GM21825 (cell line): ENCODE data around the gene RASD2.

Experiments used
- ATAC-seq: cut with Tn5 transposase; IDR thresholded peaks from one replicate; pipeline ENCODE4 v1.9.1; 2021; ENCODE audit warnings: mild to moderate bottlenecking, moderate library complexity; ENCODE audit not compliant: unreplicated experiment

The RASD2 gene

DNA sequence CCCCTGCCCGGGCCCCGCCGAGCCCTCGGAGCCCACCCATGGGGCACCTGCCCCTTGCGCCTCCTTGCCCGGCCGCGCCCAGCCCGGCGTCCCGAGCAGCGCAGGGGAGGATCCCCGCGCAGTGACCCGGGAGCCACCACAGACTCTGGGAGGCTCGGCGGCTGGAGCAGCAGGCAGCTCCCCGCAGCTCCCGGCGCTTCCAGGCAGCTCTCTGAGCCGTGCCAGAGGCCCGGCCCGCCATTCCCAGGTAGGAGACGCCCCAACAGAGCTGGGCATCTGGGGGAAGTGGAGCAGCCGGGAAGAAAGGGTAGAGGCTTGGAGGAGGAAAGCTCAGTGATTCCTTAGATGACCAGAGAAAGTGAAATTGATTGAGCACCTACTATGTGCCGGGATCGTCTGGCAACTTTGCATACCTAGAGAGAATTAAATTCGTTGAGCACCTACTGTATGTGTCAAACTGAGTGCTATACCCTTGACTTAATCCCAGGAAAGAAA, 670 bp downstream of the RASD2 start:
- ATAC-seq, result no peak

DNA sequence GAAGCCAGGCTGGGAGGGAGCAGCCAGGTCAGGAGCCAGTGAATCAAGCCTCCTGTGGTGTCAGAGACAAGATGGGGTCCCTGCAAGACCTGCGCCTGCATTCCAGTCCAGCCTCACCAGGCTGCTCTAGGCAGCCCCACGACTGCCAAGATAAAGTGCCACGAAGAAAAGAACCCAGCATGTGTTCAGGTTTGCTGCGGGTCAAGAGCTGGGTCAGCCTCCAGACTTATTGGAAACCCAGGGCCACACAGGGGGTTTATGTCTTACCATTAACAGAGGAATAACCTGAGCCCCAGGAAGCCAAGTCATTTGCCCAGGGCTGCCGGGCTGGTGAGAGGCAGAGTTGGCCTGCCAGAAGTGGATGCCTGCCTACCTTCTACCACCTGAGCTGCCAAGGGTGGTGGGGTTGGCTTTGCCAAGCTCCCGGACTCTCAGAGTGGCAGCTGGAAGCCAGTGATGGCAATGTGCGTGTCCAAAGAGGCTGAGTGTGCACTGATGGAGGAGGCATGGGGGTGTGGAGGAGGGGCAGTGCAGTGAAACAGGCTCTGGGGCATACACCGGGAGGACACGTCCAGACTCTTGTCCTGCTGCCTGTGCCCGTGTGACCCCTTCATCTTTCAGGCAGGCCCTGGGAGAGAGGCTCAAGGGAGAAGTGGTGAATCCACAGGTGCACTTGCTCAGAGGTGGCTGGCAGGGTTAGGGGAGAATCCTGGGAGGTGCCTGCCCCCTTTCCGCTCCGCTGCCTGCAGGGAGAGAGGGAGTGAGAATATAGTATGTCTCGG, 1.7 kb downstream of the RASD2 start:
- ATAC-seq, result no peak

DNA sequence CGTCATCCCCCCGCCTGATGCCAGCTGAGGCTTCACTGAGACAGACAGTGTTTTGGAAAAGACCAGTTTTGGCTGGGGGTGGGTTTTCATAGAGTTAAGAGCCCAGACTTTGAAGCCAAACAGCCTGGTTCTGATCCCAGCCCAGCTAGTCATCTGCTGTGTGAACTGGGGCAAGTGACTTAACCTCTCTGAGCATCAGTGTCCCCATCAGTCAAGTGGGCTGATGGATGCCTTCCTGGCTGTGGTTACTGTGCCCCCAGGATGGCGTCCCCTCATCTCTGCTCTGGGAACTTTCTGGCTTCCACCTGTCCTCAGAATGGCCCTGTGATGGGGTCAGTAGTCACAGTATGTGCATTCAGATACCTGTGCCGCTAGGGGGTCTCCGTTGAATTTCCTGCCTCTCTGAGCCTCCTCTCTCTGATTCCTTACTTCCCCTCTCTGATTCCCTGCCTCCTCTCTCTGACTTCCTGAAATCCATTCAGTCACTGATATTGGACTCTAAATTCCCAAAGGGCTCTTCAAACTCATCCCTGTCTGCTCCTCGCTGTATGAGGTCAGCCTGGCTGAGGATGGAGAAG, 2.4 kb downstream of the RASD2 start:
- no peak for ATAC-seq

DNA sequence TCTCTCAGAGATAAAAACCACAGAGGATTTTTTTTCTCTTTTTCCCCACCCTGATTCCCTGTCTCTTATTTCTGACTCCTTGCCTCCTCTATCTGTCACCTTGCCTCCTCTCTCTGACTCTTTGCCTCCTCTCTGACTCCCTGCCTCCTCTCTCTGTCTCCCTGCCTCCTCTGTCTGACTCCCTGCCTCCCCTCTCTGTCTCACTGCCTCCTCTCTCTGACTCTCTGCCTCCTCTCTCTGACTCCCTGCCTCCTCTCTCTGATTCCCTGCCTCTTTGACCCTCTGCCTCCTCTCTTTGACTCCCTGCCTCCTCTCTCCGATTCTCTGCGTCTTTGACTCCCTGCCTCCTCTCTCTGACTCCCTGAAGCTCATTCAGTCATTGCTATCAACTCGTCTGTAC, 3.1 kb downstream of the RASD2 start:
- no peak for ATAC-seq

DNA sequence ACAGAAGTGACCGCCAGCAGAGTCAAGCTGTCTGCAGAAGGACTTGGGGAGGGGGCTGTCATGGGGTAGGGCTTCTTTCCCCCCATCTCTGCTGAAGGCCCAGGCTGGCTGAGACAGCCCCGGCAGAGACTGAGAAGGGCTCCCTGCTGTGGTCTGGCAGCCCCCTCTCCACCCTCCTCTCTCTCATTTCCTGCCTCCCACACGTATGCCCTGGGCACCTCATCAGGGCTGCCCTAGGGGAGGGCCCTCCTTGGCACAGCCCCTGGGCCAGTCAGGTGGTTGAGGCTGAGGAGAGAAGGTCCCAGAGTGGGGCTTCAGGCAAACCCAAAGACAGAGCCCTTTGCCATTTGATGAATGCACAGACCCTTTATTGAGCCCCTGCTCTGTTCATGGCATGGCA, 3.6 kb downstream of the RASD2 start:
- ATAC-seq, result no peak

DNA sequence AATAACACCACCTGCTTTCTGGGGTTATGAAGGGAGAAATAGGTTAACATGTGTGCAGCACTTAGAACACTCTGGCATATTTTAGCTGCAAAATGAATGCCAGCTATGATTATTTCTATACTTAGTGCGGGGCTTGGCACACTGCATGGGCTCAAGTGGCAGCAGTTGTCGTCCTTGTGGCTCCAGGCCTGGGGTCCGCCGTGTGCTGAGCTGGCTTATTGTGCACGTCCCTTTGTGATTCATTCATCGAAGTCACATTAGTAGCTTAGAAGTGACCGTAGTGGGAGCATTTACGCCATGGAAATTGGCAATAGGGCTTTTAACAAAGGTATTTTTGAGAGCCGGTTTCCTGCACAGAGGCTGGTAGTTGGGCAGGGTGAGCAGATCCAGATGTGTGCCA, 4.2 kb downstream of the RASD2 start:
- ATAC-seq, result no peak

DNA sequence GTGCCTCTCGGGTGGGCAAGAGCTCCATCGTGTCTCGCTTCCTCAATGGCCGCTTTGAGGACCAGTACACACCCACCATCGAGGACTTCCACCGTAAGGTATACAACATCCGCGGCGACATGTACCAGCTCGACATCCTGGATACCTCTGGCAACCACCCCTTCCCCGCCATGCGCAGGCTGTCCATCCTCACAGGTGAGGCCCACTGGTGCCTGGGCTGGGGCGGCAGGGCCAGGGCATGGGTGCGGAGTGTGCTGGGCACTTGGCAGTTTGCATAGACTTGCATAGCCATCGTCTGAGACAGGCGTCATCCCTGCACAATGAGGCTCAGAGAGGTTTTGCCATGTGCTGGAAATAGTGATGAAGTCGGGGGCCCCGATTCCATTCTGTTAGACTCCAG, 6.3 kb downstream of the RASD2 start:
- no peak for ATAC-seq

DNA sequence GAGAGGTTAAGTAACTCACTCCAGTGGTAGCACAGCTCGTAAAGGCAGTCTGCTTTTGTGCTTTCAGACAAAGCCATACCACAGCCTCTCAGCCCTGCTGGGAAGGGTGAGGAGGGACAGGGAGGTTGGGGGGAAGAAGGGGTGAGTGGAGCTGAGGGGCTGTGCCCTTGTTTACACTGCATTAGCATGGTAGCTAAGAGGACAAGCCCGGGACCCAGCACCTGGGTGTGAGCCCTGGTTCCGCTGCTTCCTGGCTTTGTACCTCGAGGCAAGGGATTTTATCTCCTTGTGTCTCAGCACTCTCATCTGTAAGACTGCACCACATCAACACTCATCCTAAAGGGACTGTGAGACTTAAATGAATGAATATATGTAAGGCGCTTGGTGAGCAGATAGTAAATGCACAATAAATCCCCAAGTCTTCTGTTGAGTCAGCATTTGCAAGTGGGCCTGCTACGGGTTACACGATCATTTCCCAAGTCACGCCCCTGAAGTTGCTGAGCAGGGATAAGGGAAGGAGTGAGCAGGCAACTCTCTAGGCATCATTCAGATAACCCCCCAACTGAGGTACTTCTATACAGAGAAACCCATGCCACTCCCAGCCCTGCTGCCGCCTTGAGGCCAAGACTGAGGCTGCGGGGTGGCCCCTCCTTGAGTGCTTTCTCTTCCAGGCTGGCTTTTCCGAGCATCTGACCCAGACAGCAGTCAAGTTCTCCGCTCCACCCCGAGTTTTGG, 7.5 kb downstream of the RASD2 start:
- no peak for ATAC-seq

DNA sequence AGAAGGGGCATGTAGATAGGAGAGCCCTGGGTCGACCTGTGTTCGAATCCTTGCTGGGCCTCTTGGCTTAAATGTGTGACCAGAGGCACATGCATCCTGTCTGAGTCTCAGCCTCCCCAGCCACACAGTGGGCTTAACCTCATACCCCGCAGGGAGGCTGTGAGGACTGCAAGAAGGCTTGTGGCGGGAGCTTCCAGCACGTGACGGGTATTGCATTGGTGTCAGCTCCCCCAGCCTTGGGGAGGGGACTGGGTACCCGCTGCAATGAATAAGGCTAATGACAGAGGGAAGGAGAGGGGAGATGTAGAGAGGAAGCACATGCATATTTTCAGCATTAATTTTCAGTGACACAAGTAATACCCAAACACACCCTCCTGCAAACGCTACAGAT, 8.1 kb downstream of the RASD2 start:
- ATAC-seq, result no peak

DNA sequence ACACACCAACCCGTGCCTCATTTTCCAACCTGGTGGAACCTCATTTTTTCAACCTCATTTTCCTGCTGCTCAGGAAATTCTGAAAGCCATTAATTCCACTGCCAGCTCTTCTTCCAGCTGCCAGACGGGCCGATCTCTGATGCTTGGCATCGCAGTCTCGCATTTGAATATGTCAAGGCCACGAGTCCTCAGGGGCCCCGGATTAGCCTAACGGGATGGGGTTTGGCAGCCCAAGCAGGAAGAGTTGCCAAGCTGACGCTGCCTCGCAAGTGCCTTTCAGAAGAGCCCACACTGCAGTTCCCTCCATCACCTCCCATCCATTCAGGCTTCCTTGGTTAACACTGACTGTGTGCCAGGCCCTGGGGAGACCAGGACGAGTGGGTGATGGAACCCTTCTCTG, 8.7 kb downstream of the RASD2 start:
- ATAC-seq, result no peak

DNA sequence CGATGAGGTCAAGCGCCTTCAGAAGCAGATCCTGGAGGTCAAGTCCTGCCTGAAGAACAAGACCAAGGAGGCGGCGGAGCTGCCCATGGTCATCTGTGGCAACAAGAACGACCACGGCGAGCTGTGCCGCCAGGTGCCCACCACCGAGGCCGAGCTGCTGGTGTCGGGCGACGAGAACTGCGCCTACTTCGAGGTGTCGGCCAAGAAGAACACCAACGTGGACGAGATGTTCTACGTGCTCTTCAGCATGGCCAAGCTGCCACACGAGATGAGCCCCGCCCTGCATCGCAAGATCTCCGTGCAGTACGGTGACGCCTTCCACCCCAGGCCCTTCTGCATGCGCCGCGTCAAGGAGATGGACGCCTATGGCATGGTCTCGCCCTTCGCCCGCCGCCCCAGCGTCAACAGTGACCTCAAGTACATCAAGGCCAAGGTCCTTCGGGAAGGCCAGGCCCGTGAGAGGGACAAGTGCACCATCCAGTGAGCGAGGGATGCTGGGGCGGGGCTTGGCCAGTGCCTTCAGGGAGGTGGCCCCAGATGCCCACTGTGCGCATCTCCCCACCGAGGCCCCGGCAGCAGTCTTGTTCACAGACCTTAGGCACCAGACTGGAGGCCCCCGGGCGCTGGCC, 11.0 kb downstream of the RASD2 start:
- no peak for ATAC-seq

DNA sequence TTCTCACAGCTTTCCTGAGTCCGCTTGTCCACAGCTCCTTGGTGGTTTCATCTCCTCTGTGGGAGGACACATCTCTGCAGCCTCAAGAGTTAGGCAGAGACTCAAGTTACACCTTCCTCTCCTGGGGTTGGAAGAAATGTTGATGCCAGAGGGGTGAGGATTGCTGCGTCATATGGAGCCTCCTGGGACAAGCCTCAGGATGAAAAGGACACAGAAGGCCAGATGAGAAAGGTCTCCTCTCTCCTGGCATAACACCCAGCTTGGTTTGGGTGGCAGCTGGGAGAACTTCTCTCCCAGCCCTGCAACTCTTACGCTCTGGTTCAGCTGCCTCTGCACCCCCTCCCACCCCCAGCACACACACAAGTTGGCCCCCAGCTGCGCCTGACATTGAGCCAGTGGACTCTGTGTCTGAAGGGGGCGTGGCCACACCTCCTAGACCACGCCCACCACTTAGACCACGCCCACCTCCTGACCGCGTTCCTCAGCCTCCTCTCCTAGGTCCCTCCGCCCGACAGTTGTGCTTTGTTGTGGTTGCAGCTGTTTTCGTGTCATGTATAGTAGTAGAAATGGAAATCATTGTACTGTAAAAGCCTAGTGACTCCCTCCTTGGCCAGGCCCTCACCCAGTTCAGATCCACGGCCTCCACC, 11.7 kb downstream of the RASD2 start:
- no peak for ATAC-seq

DNA sequence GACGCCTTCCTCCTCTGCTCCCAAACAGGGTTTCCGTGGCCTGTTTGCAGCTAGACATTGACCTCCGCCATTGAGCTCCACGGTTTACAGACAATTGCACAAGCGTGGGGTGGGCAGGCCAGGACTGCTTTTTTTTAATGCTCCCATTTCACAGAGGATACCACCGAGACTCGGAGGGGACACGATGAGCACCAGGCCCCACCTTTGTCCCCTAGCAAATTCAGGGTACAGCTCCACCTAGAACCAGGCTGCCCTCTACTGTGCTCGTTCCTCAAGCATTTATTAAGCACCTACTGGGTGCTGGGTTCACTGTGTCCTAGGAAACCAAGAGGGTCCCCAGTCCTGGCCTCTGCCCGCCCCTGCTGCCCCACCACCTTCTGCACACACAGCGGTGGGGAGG, 12.2 kb downstream of the RASD2 start:
- ATAC-seq, result no peak

DNA sequence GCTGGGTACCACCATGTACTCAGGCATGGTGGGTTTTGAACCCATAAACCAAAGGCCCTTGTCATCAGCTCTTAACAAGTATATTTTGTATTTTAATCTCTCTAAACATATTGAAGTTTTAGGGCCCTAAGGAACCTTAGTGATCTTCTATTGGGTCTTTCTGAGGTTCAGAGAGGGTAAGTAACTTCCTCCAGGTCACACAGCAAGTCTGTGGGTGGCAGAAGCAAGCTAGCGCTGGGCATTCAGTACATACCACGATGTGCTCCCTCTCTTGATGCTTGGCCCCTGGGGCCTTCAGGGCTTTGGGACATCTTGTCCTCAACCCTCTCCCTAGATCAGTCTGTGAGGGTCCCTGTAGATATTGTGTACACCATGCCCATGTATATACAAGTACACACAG, 12.7 kb downstream of the RASD2 start:
- ATAC-seq, result no peak

DNA sequence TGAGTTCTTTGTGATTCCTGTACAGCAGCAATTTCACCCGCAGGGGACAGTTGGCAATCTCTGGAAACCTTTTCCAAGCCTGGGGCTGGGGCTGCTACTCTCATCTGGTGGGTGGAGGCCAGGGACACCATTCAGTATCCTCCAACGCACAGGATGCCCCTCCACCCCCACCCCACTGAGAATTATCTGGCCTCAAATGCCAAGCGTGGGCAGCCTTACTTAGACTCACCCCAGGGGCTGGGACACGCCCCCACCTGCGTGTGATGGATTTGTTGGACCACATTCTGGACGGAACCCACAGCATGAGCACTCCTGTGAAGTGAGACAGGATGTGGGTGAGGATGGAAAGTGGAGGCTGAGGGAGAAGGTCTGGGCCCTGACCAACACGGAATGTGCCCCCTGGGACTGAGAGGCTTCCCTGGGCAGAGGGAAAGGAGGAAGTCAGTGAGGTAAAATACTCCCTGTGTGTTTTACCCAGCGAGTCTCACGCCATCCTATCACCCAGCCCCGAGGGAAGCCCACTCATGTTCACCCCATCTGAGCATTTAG, 13.7 kb downstream of the RASD2 start:
- no peak for ATAC-seq

DNA sequence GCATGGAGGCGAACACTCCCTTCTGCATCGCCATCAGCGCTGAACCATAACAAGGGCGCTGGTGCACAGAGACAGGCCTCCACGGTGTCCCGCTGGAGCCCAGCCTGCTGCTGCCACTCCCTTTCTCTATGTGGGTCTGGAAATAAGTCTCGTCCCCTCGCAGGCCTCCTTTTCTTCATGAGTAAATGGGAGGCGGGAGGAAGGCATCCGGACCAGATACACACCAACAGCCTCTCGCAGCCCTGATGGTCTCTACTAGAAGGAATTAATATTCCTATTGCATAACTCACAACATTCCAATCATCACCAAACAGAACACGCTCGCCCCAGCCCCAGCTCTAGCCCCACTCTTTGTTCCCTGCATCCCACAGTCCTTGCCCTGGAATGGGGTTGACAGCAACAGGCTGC, 14.9 kb downstream of the RASD2 start:
- no peak for ATAC-seq

DNA sequence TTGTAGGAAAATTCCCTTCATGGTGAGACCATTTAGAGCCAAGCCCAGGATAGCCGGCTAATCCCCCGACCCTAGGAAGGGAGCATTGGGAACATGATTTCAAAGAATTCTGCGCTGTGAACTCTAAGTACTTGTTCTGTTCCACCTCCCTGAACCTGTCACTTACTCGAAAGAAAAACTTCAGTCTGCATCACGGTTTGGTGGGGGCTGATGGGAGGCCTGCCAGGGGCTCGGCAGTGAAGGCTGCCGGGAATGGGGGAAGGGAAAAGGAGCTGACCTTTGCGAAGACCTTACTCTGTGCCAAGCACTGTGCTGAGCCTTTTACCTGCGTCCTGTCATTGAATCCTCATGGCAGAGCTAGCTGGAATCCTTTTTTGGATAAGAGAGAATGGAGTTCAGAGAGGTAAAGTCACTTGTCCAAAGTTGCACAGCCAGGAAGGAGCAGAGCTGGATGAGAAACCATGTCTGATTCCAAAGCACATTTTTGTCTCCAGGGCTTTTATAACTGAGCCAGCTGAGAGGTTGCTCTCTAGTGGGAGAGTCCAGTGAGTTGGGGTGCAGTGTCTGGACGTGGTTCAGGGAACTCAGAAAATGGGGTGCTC, 15.4 kb downstream of the RASD2 start:
- ATAC-seq, result no peak

DNA sequence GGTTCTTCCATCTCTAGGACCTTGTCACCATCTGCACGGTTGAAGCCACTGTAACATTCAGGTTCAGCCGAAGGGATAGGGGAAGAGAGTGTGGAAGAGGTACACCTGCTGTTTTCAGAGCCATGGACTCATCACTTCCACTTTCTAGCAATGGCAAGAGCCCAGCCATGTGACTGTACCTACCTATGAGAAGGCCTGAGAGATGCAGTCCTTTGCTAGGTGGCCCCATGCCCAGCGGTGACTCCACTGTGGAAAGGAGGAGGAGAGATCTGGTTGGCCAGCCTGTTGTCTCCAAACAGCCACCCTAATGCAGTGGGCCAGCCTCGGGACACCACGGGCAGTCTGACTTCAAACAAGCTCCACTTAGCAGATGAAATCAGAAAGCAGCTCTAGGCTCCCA, 16.0 kb downstream of the RASD2 start:
- ATAC-seq, result no peak

DNA sequence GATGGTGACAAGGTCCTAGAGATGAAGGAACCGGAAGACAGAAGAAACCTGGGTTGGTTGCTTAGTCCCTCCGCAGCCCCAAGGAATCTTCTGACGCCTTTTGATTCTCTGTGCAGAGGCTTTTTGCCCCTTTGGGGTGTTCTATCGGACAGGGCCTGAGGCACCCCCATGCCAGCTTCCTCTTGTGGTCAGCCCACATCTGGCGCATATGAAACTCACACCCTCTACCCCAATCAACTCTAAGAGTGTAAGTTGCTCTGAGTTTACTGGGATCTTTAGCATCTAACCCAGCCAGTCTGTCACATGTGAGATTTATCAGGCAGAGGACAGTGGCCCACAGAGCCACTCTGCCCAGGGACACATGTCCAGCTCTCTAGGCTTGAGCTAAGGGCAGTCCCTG, 17.4 kb downstream of the RASD2 start:
- ATAC-seq, result no peak

DNA sequence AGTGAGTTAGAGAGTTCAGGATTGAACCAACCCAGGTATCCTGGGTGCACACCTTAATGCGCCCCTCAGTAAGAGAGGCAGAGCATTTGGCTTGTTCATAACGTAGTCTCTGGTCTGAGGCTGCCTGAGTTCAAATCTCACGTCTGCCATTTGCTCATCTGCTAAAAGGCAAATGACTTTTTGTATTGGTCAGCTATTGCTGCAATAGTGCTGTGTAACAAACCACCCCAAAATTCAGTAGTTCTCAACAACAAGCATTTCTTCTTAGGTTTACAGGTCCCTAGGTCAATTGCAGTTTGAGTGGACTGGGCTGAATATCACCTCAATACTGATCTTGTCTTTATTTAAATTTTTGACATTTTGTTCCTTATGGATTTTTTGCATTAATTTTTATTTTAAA, 18.1 kb downstream of the RASD2 start:
- no peak for ATAC-seq
